22Rv1 (cell line): ENCODE results near the gene PCDHB11.
"Not testable (repeated sequence)": the region's sequence is repeated elsewhere in the genome, so short reads cannot be mapped to it uniquely, and the experiment has no call there.

Experiments used
- H3K27ac ChIP-seq: fragments of 450-650 bp; 2 replicates; pipeline ENCODE4 v1.5.1; 2017
- ZFX ChIP-seq: fragments of 450-650 bp; IDR thresholded peaks from 2 replicates; pipeline ENCODE4 v1.6.1; 2017; ENCODE audit warnings: antibody characterized with exemption, borderline replicate concordance
- TF ChIP-seq, protein P1 (sequence below): fragments of 450-650 bp; IDR thresholded peaks from 2 replicates; pipeline ENCODE4 v1.5.1; 2017; ENCODE audit warnings: mild to moderate bottlenecking

The PCDHB11 gene

DNA sequence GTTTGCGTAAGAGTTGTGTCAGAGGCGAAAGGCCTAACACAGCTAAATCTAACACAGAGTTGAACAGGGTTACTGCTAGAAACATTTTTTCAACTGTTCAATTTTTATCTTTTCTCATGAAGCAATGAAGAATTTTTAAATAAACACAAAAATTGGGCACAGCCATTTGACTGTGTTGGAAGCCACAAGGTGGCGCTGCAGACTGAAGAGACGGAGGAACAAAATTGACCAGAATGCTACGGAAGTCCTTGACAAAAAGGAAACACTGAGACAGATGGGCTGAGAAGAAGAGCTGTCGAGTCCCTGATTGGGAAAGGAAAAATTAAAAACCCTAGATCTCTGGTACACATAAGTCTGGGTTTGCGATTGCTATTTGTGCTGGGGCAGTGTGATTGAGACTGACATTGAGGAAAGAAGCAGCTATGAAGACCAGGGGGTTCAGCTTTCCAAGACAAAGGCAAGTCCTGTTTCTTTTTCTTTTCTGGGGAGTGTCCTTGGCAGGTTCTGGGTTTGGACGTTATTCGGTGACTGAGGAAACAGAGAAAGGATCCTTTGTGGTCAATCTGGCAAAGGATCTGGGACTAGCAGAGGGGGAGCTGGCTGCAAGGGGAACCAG is 12.4 kb upstream of the PCDHB11 start, which contains the start of gene PCDHB9:
Gene PCDHB9, plus strand, starts transcription at position 265 of the 616 bp plus-strand sequence. Its CDS starts 158 bp downstream, at position 423.
- TF ChIP-seq, protein P1, sequence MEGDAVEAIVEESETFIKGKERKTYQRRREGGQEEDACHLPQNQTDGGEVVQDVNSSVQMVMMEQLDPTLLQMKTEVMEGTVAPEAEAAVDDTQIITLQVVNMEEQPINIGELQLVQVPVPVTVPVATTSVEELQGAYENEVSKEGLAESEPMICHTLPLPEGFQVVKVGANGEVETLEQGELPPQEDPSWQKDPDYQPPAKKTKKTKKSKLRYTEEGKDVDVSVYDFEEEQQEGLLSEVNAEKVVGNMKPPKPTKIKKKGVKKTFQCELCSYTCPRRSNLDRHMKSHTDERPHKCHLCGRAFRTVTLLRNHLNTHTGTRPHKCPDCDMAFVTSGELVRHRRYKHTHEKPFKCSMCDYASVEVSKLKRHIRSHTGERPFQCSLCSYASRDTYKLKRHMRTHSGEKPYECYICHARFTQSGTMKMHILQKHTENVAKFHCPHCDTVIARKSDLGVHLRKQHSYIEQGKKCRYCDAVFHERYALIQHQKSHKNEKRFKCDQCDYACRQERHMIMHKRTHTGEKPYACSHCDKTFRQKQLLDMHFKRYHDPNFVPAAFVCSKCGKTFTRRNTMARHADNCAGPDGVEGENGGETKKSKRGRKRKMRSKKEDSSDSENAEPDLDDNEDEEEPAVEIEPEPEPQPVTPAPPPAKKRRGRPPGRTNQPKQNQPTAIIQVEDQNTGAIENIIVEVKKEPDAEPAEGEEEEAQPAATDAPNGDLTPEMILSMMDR, result peak; percentile 90
- TF ChIP-seq ZFX, result no peak
- no peak within 1 kb of the TSS for H3K27ac ChIP-seq

DNA sequence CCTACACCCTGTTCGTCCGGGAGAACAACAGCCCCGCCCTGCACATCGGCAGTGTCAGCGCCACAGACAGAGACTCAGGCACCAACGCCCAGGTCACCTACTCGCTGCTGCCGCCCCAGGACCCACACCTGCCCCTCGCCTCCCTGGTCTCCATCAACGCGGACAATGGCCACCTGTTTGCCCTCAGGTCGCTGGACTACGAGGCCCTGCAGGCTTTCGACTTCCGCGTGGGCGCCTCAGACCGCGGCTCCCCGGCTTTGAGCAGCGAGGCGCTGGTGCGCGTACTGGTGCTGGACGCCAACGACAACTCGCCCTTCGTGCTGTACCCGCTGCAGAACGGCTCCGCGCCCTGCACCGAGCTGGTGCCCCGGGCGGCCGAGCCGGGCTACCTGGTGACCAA is 10.7 kb upstream of the PCDHB11 start:
- not testable (repeated sequence) for H3K27ac ChIP-seq

DNA sequence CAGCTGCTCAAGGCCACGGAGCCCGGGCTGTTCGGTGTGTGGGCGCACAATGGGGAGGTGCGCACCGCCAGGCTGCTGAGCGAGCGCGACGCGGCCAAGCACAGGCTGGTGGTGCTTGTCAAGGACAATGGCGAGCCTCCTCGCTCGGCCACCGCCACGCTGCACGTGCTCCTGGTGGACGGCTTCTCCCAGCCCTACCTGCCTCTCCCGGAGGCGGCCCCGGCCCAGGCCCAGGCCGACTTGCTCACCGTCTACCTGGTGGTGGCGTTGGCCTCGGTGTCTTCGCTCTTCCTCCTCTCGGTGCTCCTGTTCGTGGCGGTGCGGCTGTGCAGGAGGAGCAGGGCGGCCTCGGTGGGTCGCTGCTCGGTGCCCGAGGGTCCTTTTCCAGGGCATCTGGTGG is 10.3 kb upstream of the PCDHB11 start:
- not testable (repeated sequence) for H3K27ac ChIP-seq

DNA sequence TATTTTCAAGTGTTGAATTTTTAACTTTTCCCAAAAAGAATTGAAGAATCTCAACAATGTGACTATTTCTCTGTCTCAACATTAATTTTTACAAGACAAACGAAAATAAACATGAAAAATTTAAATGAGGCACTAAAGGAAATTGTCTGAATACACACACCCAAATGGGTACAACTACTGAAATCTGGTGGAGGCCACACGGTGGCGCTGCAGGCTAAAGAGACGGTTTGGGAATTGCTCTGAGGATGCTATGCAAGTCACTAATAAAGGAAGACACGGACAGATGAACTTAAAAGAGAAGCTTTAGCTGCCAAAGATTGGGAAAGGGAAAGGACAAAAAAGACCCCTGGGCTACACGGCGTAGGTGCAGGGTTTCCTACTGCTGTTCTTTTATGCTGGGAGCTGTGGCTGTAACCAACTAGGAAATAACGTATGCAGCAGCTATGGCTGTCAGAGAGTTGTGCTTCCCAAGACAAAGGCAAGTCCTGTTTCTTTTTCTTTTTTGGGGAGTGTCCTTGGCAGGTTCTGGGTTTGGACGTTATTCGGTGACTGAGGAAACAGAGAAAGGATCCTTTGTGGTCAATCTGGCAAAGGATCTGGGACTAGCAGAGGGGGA is 7.2 kb upstream of the PCDHB11 start, which contains the start of gene PCDHB10:
Gene PCDHB10, plus strand, starts transcription at position 244 of the 616 bp plus-strand sequence. Its CDS starts 200 bp downstream, at position 444.
- TF ChIP-seq ZFX, result no peak
- TF ChIP-seq, protein P1, result peak; percentile 94
- H3K27ac ChIP-seq, result no peak within 1 kb of the TSS

DNA sequence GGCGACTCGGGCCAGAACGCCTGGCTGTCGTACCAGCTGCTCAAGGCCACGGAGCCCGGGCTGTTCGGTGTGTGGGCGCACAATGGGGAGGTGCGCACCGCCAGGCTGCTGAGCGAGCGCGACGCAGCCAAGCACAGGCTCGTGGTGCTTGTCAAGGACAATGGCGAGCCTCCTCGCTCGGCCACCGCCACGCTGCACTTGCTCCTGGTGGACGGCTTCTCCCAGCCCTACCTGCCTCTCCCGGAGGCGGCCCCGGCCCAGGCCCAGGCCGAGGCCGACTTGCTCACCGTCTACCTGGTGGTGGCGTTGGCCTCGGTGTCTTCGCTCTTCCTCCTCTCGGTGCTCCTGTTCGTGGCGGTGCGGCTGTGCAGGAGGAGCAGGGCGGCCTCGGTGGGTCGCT is 5.1 kb upstream of the PCDHB11 start:
- not testable (repeated sequence) for H3K27ac ChIP-seq

DNA sequence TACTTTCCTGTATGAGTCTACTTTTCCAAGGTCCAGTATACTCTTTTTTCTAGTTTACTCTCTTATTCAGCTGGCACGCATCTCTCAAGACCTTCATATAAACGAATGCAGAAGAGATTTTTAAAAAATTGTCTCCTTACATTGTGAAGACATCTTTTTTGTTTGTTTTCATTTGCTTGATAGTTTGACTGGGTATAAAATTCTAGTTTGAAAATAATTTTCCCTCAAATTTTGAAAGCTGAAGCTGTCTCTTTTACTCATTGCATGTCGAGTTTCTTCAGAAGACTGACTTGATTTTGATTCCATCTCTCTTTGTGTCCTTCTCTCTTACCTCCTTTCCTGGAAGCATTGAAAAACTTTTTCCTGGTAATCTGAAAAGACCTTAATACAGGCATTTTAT is 3.1 kb upstream of the PCDHB11 start:
- H3K27ac ChIP-seq, result no peak overlapping the region
- TF ChIP-seq, protein P1, result no peak
- TF ChIP-seq ZFX, result no peak

DNA sequence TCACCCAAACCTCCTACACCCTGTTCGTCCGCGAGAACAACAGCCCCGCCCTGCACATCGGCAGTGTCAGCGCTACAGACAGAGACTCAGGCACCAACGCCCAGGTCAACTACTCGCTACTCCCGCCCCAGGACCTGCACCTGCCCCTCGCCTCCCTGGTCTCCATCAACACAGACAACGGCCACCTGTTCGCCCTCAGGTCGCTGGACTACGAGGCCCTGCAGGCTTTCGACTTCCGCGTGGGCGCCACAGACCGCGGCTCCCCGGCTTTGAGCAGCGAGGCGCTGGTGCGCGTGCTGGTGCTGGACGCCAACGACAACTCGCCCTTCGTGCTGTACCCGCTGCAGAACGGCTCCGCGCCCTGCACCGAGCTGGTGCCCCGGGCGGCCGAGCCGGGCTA is 1.7 kb downstream of the PCDHB11 start:
- H3K27ac ChIP-seq, result not testable (repeated sequence)

DNA sequence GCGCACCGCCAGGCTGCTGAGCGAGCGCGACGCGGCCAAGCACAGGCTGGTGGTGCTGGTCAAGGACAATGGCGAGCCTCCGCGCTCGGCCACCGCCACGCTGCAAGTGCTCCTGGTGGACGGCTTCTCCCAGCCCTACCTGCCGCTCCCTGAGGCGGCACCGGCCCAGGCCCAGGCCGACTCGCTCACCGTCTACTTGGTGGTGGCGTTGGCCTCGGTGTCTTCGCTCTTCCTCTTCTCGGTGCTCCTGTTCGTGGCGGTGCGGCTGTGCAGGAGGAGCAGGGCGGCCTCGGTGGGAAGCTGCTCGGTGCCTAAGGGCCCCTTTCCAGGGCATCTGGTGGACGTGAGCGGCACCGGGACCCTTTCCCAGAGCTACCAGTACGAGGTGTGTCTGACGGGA is 2.2 kb downstream of the PCDHB11 start:
- not testable (repeated sequence) for H3K27ac ChIP-seq

DNA sequence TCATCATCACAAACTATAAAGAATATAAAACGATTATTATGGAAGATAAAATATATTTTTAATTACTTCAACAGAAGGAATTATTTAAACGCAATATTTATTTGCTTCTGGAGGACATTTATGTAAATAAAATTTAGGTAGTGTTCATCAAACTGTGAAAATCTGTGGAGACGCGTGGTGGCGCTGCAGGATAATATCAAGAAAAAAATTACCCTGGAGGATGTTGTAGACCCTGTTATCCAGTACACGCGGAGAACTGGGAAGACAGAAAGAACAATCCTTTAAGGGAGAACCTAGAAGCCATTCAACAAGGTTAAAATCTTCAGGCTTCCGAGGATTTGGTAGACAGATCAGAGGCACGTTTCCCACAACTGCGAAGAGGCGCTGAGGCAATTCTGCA is 9.1 kb downstream of the PCDHB11 start, which contains the start of gene PCDHB12:
Gene PCDHB12, plus strand, starts transcription at position 242 of the 400 bp plus-strand sequence. CDS start 189 bp downstream, outside the sequence.
- TF ChIP-seq, protein P1, result peak; percentile 76
- no peak for TF ChIP-seq ZFX
- no peak within 1 kb of the TSS for H3K27ac ChIP-seq

DNA sequence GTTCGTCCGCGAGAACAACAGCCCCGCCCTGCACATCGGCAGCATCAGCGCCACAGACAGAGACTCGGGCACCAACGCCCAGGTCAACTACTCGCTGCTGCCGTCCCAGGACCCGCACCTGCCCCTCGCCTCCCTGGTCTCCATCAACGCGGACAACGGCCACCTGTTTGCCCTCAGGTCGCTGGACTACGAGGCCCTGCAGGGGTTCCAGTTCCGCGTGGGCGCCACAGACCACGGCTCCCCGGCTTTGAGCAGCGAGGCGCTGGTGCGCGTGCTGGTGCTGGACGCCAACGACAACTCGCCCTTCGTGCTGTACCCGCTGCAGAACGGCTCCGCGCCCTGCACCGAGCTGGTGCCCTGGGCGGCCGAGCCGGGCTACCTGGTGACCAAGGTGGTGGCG is 10.9 kb downstream of the PCDHB11 start:
- not testable (repeated sequence) for H3K27ac ChIP-seq

DNA sequence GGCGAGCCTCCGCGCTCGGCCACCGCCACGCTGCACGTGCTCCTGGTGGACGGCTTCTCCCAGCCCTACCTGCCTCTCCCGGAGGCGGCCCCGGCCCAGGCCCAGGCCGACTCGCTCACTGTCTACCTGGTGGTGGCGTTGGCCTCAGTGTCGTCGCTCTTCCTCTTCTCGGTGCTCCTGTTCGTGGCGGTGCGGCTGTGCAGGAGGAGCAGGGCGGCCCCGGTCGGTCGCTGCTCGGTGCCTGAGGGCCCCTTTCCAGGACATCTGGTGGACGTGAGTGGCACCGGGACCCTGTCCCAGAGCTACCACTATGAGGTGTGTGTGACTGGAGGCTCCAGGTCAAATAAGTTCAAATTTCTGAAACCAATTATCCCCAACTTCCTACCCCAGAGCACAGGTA is 11.4 kb downstream of the PCDHB11 start:
- not testable (repeated sequence) for H3K27ac ChIP-seq
